ENCODE data around the gene RFXAP.

The RFXAP gene

GRCh38 chr13:36859259-36859658 lies 40.2 kb downstream of the RFXAP start:
- Histone ChIP-seq H3K9ac (ENCODE audit: low read depth, low read length, poor library complexity) (no peak overlapping the region), H3K27me3 (ENCODE audit: control insufficient read depth in 3 of 3, insufficient read depth in 3 of 3, low read depth in 1 of 3, low read length in 3 of 3) (no peaks in the 10 kb centered on the region), H3K23ac (ENCODE audit: low read depth, low read length, poor library complexity) (no peak overlapping the region), H3K4me3 (ENCODE audit: low read length in 2 of 2) (no peak overlapping the region), H3K79me1 (ENCODE audit: low read depth, low read length) (no peaks in the 10 kb centered on the region), H2AK5ac (ENCODE audit: low read depth, low read length) (no peak overlapping the region), H3K27ac (replicated peaks; ENCODE audit: low read length) (no peak overlapping the region), H2BK5ac (ENCODE audit: low read length) (no peak overlapping the region), H2BK15ac (ENCODE audit: low read length) (no peak overlapping the region), H3K36me3 (replicated peaks in 1 of 2; ENCODE audit: control insufficient read depth in 2 of 2, insufficient read depth in 2 of 2, low read length in 2 of 2) (no peaks in the 10 kb centered on the region), H3K18ac (ENCODE audit: low read length) (no peak overlapping the region), H3K14ac (ENCODE audit: low read length) (no peak overlapping the region), H3K4me2 (ENCODE audit: insufficient read depth, low read length, poor library complexity, severe bottlenecking) (no peak overlapping the region), H2BK120ac (ENCODE audit: low read depth, low read length) (no peak overlapping the region), H3K4me1 (ENCODE audit: control insufficient read depth in 2 of 2, insufficient read depth in 1 of 2, low read depth in 1 of 2, low read length in 2 of 2) (no peaks in the 10 kb centered on the region), H2BK12ac (ENCODE audit: low read length) (no peak overlapping the region), H4K8ac (ENCODE audit: low read depth, low read length) (no peak overlapping the region), H4K91ac (ENCODE audit: low read depth, low read length, poor library complexity) (no peak overlapping the region), H2AFZ (ENCODE audit: low read length) (no peak overlapping the region), H3K4ac (ENCODE audit: low read length) (no peak overlapping the region), H3K9me3 (replicated peaks in 1 of 2; ENCODE audit: control insufficient read depth in 2 of 2, insufficient read depth in 1 of 2, low read depth in 1 of 2, low read length in 2 of 2) (no peaks in the 10 kb centered on the region)
- no CpG with 5 or more reads among the region's 4 CpGs for WGBS, 2 donors (ENCODE audit: extremely low coverage in 2 of 2, insufficient read length in 2 of 2, insufficient replicate concordance in 1 of 2)
- DNase-seq (ENCODE audit: low spot score), result no peak

- WGBS, 2 donors (ENCODE audit: extremely low coverage in 2 of 2, insufficient read length in 2 of 2, insufficient replicate concordance in 1 of 2), result no CpG with 5 or more reads among the region's 6 CpGs
Observed at GRCh38 chr13:36862002-36862685, 43.1 kb downstream of the RFXAP start.

GRCh38 chr13:36862722-36863121 lies 43.7 kb downstream of the RFXAP start:
- no peak overlapping the region for H2BK15ac ChIP-seq (ENCODE audit: low read length)
- no peak overlapping the region for H2AK5ac ChIP-seq (ENCODE audit: low read depth, low read length)
- no peaks in the 10 kb centered on the region for H3K79me1 ChIP-seq (ENCODE audit: low read depth, low read length)
- no peaks in the 10 kb centered on the region for H3K4me1 ChIP-seq (ENCODE audit: control insufficient read depth in 2 of 2, insufficient read depth in 1 of 2, low read depth in 1 of 2, low read length in 2 of 2)
- no peak overlapping the region for H4K8ac ChIP-seq (ENCODE audit: low read depth, low read length)
- no peak overlapping the region for H3K14ac ChIP-seq (ENCODE audit: low read length)
- peak overlapping the region; percentile 59 for H2AFZ ChIP-seq (ENCODE audit: low read length)
- no peak overlapping the region for H3K18ac ChIP-seq (ENCODE audit: low read length)
- H3K27me3 ChIP-seq (ENCODE audit: control insufficient read depth in 3 of 3, insufficient read depth in 3 of 3, low read depth in 1 of 3, low read length in 3 of 3), result no peaks in the 10 kb centered on the region
- no peak for DNase-seq (ENCODE audit: low spot score)
- WGBS, 2 donors (ENCODE audit: extremely low coverage in 2 of 2, insufficient read length in 2 of 2, insufficient replicate concordance in 1 of 2), result no CpG with 5 or more reads among the region's 7 CpGs
- no peaks in the 10 kb centered on the region for H3K9me3 ChIP-seq (replicated peaks in 1 of 2; ENCODE audit: control insufficient read depth in 2 of 2, insufficient read depth in 1 of 2, low read depth in 1 of 2, low read length in 2 of 2)
- H3K9ac ChIP-seq (ENCODE audit: low read depth, low read length, poor library complexity), result no peak overlapping the region
- H3K4me3 ChIP-seq (ENCODE audit: low read length in 2 of 2), result no peak overlapping the region
- no peak overlapping the region for H3K4me2 ChIP-seq (ENCODE audit: insufficient read depth, low read length, poor library complexity, severe bottlenecking)
- no peak overlapping the region for H2BK120ac ChIP-seq (ENCODE audit: low read depth, low read length)
- no peak overlapping the region for H3K27ac ChIP-seq (replicated peaks; ENCODE audit: low read length)
- H3K36me3 ChIP-seq (replicated peaks in 1 of 2; ENCODE audit: control insufficient read depth in 2 of 2, insufficient read depth in 2 of 2, low read length in 2 of 2), result no peaks in the 10 kb centered on the region
- H4K91ac ChIP-seq (ENCODE audit: low read depth, low read length, poor library complexity), result no peak overlapping the region
- H3K4ac ChIP-seq (ENCODE audit: low read length), result no peak overlapping the region
- H2BK12ac ChIP-seq (ENCODE audit: low read length), result no peak overlapping the region
- no peak overlapping the region for H3K23ac ChIP-seq (ENCODE audit: low read depth, low read length, poor library complexity)
- no peak overlapping the region for H2BK5ac ChIP-seq (ENCODE audit: low read length)

More at GRCh38 chr13:36862002-36862685, 43.1 kb downstream of the RFXAP start:
- peak overlapping the region; percentile 59 for H2AFZ ChIP-seq (ENCODE audit: low read length)
- no peak overlapping the region for H4K8ac ChIP-seq (ENCODE audit: low read depth, low read length)
- no peak overlapping the region for H2AK5ac ChIP-seq (ENCODE audit: low read depth, low read length)
- no peak overlapping the region for H2BK12ac ChIP-seq (ENCODE audit: low read length)
- H3K18ac ChIP-seq (ENCODE audit: low read length), result no peak overlapping the region
- no peaks in the 10 kb centered on the region for H3K36me3 ChIP-seq (replicated peaks in 1 of 2; ENCODE audit: control insufficient read depth in 2 of 2, insufficient read depth in 2 of 2, low read length in 2 of 2)
- no peaks in the 10 kb centered on the region for H3K79me1 ChIP-seq (ENCODE audit: low read depth, low read length)
- no peak overlapping the region for H2BK5ac ChIP-seq (ENCODE audit: low read length)
- H3K27me3 ChIP-seq (ENCODE audit: control insufficient read depth in 3 of 3, insufficient read depth in 3 of 3, low read depth in 1 of 3, low read length in 3 of 3), result no peaks in the 10 kb centered on the region
- no peak overlapping the region for H3K14ac ChIP-seq (ENCODE audit: low read length)
- H3K27ac ChIP-seq (replicated peaks; ENCODE audit: low read length), result no peak overlapping the region
- H4K91ac ChIP-seq (ENCODE audit: low read depth, low read length, poor library complexity), result no peak overlapping the region
- no peak for DNase-seq (ENCODE audit: low spot score)
- H3K4me2 ChIP-seq (ENCODE audit: insufficient read depth, low read length, poor library complexity, severe bottlenecking), result no peak overlapping the region
- H3K23ac ChIP-seq (ENCODE audit: low read depth, low read length, poor library complexity), result no peak overlapping the region
- H2BK120ac ChIP-seq (ENCODE audit: low read depth, low read length), result no peak overlapping the region
- no peaks in the 10 kb centered on the region for H3K4me1 ChIP-seq (ENCODE audit: control insufficient read depth in 2 of 2, insufficient read depth in 1 of 2, low read depth in 1 of 2, low read length in 2 of 2)
- H3K9ac ChIP-seq (ENCODE audit: low read depth, low read length, poor library complexity), result no peak overlapping the region
- no peaks in the 10 kb centered on the region for H3K9me3 ChIP-seq (replicated peaks in 1 of 2; ENCODE audit: control insufficient read depth in 2 of 2, insufficient read depth in 1 of 2, low read depth in 1 of 2, low read length in 2 of 2)
- no peak overlapping the region for H2BK15ac ChIP-seq (ENCODE audit: low read length)
- no peak overlapping the region for H3K4me3 ChIP-seq (ENCODE audit: low read length in 2 of 2)
- H3K4ac ChIP-seq (ENCODE audit: low read length), result no peak overlapping the region

- Histone ChIP-seq H3K79me1 (ENCODE audit: low read depth, low read length) (no peaks in the 10 kb centered on the region), H3K27ac (replicated peaks; ENCODE audit: low read length) (no peak overlapping the region), H3K27me3 (ENCODE audit: control insufficient read depth in 3 of 3, insufficient read depth in 3 of 3, low read depth in 1 of 3, low read length in 3 of 3) (no peaks in the 10 kb centered on the region), H3K9ac (ENCODE audit: low read depth, low read length, poor library complexity) (no peak overlapping the region), H3K14ac (ENCODE audit: low read length) (no peak overlapping the region), H3K18ac (ENCODE audit: low read length) (no peak overlapping the region), H3K4me1 (ENCODE audit: control insufficient read depth in 2 of 2, insufficient read depth in 1 of 2, low read depth in 1 of 2, low read length in 2 of 2) (no peaks in the 10 kb centered on the region), H3K4ac (ENCODE audit: low read length) (no peak overlapping the region), H2BK15ac (ENCODE audit: low read length) (no peak overlapping the region), H2BK120ac (ENCODE audit: low read depth, low read length) (no peak overlapping the region), H4K91ac (ENCODE audit: low read depth, low read length, poor library complexity) (no peak overlapping the region), H2AFZ (ENCODE audit: low read length) (no peak overlapping the region), H3K23ac (ENCODE audit: low read depth, low read length, poor library complexity) (no peak overlapping the region), H3K9me3 (replicated peaks in 1 of 2; ENCODE audit: control insufficient read depth in 2 of 2, insufficient read depth in 1 of 2, low read depth in 1 of 2, low read length in 2 of 2) (no peaks in the 10 kb centered on the region), H2BK5ac (ENCODE audit: low read length) (no peak overlapping the region), H4K8ac (ENCODE audit: low read depth, low read length) (no peak overlapping the region), H2AK5ac (ENCODE audit: low read depth, low read length) (no peak overlapping the region), H2BK12ac (ENCODE audit: low read length) (no peak overlapping the region), H3K4me3 (ENCODE audit: low read length in 2 of 2) (no peak overlapping the region), H3K4me2 (ENCODE audit: insufficient read depth, low read length, poor library complexity, severe bottlenecking) (no peak overlapping the region), H3K36me3 (replicated peaks in 1 of 2; ENCODE audit: control insufficient read depth in 2 of 2, insufficient read depth in 2 of 2, low read length in 2 of 2) (no peaks in the 10 kb centered on the region)
- WGBS, 2 donors (ENCODE audit: extremely low coverage in 2 of 2, insufficient read length in 2 of 2, insufficient replicate concordance in 1 of 2), result no CpG with 5 or more reads among the region's 5 CpGs
- DNase-seq (ENCODE audit: low spot score), result no peak
Observed at GRCh38 chr13:36865265-36865664, 46.2 kb downstream of the RFXAP start.
